DND-41 (cell line): ENCODE data around the gene DENND1A.

Experiments used
- EZH2 ChIP-seq: IDR thresholded peaks from 3 replicates; pipeline ENCODE4 v1.6.1; 2012; ENCODE audit warnings: borderline replicate concordance, low read depth, mild to moderate bottlenecking, moderate library complexity, low read length, inconsistent platforms; ENCODE audit not compliant: severe bottlenecking
- TF ChIP-seq, protein P1 (sequence below): IDR thresholded peaks from 2 replicates; pipeline ENCODE4 v1.5.1; 2012; ENCODE audit warnings: borderline replicate concordance, low read length, moderate library complexity, mild to moderate bottlenecking; ENCODE audit not compliant: poor library complexity, severe bottlenecking; ENCODE audit errors: extremely low read depth

GRCh38 chr9:123823194-123823947 lies 106.6 kb downstream of the DENND1A start:
- TF ChIP-seq, protein P1, sequence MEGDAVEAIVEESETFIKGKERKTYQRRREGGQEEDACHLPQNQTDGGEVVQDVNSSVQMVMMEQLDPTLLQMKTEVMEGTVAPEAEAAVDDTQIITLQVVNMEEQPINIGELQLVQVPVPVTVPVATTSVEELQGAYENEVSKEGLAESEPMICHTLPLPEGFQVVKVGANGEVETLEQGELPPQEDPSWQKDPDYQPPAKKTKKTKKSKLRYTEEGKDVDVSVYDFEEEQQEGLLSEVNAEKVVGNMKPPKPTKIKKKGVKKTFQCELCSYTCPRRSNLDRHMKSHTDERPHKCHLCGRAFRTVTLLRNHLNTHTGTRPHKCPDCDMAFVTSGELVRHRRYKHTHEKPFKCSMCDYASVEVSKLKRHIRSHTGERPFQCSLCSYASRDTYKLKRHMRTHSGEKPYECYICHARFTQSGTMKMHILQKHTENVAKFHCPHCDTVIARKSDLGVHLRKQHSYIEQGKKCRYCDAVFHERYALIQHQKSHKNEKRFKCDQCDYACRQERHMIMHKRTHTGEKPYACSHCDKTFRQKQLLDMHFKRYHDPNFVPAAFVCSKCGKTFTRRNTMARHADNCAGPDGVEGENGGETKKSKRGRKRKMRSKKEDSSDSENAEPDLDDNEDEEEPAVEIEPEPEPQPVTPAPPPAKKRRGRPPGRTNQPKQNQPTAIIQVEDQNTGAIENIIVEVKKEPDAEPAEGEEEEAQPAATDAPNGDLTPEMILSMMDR, result no peak
- TF ChIP-seq EZH2, result no peak
